Endometrium (tissue), 2 donors: ENCODE measurements around the gene PACSIN2.
"Not testable (repeated sequence)": the region's sequence is repeated elsewhere in the genome, so short reads cannot be mapped to it uniquely, and the experiment has no call there.

ENCODE experiments used
- FAIRE-seq: peaks from 2 replicates; lab custom pipeline; 2012; peaks lifted over from hg19 to GRCh38; lab: Jason Lieb, UNC
- donor health status: control.
- donor health status: control.

PACSIN2 gene

DNA sequence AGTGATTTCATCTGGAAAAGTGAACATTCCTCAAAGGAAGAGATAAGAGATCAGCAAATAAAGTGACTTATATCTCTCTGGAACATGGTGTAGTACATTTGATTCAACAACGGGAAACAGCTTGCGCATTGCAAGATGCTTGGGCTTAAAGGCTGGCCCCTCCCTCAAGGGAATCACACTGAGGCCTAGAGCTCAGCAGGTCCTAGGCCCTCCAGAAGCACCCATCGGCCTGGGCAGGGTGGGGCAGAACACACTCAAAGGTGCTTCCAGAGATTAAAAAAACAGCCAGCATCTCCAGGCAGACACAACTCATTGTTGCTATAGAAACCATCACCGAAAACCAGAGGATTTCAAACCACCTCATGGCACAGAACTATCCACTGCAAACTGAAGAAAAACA is 88.8 kb downstream of the PACSIN2 start:
- FAIRE-seq = no peak

DNA sequence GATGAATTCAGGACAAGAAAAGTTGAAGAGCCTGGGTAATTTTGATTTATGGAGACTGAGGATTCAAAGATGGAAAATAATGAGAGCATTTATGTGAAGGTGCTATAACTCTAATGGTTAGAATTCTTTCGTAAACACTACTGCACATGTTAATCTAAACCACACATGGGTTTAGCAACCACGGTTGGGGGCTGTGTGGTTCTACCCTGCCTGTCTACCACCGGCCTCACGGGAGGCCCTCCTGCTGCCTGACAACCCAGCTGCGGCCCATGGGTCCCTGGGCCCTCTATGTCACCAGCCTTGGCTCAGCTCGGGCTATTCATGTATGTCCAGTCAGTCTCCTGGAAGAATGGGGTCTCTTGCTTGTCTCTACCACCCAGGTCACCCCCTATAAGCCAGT is 89.4 kb downstream of the PACSIN2 start:
- no peak for FAIRE-seq

DNA sequence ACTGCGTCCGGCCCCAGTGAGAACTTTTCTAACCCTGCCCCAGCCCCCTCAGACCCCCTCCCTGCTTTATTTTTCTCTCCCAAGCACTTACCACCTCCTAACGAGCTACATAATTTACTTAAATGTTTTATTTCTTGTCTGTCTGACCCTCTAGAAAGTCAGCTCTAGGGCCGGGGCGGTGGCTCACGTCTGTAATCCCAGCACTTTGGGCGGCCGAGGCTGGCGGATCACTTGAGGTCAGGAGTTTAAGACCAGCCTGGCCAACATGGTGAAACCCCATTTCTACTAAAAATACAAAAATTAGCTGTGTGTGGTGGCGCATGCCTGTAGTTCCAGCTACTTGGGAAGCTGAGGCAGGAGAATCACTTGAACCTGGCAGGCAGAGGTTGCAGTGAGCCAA is 89.9 kb downstream of the PACSIN2 start:
- FAIRE-seq = not testable (repeated sequence)

- no peak for FAIRE-seq
Measured at GRCh38 chr22:42924436-42924835, 90.5 kb downstream of the PACSIN2 start.

GRCh38 chr22:42922374-42923191 is 92.4 kb downstream of the PACSIN2 start:
- no peak for FAIRE-seq

- no peak for FAIRE-seq
Measured at GRCh38 chr22:42920101-42920820, 94.7 kb downstream of the PACSIN2 start.

DNA sequence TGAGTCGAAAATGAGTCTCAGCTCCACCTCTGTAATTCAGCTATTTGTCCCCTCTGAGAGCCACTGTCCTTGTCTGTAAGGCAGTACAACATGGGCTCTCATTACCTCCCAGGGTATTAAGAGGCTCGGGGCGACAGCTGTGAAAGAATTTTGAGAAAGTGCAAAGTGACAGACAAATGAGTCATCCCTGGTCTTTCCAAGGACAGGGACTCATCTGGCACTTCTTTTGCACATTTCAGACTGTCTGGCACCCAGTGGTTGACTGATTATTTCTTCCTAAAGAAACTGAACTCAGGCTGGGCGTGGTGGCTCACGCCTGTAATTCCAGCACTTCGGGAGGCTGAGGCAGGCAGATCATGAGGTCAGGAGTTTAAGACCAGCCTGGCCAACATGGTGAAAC is 95.8 kb downstream of the PACSIN2 start:
- no peak for FAIRE-seq

GRCh38 chr22:42918500-42918899 is 96.4 kb downstream of the PACSIN2 start:
- FAIRE-seq = no peak

DNA sequence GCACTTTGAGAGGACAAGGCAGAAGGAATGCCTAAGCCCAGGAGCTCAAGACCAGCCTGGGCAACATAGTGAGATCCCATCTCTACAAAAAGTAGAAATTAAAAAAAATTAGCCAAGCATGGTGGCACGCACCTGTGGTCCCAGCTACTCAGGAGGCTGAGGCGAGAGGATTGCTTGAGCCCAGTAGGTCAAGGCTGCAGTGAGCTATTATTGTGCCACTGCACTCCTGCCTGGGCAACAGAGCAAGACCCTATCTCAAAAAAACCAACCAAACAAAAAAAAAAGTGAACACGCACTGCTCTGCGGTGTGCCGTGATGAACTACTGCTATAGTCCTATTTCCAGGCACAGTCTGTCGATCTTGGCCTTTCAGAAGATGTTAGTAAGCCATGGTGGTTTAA is 97.6 kb downstream of the PACSIN2 start:
- FAIRE-seq = not testable (repeated sequence)

DNA sequence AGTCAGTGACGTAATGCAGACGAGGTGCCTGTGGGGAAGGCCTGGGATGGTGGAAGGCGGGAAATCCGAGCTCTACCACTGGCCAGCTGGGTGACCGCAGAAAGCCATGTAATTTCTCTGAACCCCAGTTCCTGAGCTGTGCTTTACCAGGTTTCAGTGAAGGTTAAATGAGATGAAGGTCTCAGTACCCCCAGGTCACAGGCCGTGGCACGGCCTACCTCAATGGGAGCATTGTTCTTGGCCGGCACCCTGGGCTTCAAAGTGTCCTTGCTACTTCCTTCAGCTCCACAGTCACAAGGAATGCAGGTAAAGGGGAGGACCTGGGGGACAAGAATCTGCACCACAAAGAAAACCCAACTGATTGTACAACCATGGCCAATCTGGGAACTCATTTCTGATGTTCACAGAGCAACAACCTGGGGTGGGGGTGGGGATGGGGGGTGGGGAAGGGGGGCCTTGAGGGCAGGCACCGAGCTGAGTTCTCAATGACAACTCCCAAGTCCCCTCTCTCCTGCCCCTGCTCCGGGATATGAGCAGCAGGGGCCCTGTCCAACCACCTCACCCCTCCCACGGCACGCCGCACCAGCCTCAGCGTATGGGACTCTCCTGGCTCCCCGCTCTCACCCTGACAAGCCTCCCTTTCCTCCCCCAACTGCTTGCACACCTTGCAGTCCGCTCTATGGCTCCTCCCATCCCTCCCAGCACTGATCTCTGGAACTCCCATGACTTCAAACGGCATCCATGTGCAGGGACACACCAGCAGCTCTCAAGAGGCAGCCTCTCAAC is 98.8 kb downstream of the PACSIN2 start:
- no peak for FAIRE-seq

DNA sequence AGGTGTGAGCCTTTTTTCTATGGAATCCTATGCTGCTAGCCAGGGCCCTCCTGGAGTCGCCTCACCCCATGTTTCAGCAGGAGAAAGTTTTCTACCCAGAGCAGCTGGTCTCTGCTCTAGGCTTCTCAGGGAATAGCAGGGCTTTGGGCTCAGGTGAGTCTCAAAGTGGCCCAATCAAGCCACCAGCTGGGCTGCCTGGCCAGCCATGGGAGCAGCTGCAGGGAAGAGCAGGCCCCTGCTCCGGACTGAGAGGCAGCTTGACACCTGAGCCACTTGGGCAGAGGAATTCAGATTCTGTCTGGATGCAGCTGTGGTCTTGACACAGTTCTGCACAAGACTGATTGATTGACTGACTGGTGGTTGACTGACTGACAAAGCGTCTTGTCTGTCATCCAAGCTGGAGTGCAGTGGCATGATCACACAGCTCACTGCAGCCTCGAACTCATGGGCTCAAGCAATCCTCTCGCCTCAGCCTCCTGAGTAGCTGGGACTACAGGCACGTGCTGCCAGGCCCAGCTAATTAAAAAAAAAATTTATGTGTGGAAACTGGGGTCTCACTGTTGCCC is 100.4 kb downstream of the PACSIN2 start:
- FAIRE-seq = no peak

DNA sequence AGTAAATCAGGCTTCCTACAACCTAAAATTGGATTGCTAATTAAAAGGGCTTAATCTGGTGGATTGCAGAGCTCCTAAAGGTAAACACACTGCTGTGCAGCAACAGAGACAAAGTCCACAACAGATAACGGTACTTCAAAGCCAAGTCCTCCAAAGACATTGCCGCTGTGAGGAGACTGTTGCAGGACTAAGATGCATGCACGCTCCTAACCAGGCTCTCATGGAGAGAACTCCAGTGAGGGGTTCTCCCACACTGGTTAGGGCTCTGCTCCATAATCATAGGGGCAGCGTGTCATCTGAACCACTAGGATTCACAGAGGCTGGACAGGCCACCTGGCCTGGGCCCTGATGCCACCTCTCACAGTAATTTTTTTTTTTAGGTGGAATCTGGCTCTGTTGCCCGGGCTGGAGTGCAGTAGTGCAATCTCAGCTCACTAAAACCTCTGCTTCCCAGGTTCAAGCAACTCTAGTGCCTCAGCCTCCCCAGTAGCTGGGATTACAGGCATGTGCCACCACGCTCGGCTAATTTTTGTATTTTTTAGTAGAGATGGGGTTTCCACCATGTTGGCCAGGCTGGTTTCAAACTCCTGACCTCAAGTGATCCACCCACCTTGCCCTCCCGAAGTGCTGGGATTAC is 101.0 kb downstream of the PACSIN2 start:
- FAIRE-seq = no peak

DNA sequence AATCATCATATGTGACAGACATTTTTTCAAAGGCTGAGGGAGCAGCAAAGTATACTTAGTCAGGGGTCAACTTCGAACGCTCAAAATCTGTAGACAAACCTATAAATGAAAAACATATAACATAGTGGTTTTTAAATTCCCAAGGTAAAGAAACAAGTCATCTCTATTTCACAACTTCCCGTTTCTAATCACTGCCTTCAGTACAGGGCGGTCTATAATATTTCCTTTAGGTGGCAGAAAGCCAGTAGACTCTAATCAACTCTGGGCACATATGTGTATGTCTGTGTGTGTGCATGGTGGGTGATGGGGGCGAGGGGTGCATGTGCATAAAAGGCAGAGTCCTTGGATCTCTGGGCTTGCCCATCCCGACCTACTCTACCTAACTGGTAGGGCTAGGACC is 102.9 kb downstream of the PACSIN2 start:
- FAIRE-seq = no peak

DNA sequence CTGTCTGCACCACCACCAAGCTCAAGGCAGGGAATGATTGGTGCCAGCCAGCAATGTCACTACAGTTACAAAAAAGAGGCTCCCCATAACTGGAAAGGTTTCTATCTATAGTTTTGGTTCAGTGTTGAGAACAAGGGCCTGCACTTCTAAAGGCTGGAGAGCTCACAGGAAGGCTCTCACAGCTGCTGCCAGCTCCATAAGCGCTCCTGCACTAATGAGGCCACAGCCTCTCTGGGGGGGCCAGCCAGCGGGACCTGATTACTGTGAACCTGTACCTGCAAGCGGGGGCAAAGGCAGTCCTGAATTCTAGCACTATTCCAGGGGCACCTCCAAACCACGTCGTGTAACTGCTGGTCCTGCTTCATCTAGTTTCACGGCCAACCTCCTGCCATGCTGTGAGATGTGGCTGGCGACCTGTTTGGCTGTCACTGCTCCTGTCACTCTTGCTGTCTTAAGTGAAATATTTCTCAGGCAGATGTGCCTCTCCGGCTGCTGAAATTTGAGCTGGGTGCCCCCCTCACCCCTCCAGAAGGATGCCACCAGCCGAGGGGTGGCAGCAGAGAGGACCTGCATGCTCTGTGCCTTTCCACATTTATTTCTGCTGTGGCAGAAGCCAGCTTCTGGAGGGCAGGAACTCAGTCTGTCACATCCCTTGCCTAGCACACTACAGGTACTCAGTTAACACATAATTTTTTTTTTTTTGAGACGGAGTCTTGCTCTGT is 104.6 kb downstream of the PACSIN2 start:
- no peak for FAIRE-seq

- no peak for FAIRE-seq
Measured at GRCh38 chr22:42909363-42910058, 105.4 kb downstream of the PACSIN2 start.

DNA sequence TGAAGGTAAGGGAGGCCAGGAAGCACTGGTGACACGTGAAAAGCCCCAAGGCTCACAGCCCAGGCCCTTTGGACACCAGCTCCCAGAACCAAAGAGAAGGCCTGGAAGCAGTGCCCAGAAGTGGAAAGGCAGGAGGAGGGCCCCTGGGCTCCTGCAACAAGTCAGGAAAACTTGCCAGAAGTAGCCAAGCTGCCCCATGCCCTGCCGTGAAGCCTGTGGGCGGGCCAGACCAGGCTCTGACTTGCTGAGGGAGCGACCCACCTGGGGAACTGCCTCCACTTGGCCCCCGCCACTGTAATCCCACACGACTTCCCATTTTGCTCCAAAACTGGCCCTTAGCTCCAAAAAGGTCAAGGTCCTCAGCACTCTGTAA is 106.6 kb downstream of the PACSIN2 start:
- no peak for FAIRE-seq

- no peak for FAIRE-seq
Measured at GRCh38 chr22:42907404-42908373, 107.3 kb downstream of the PACSIN2 start.

DNA sequence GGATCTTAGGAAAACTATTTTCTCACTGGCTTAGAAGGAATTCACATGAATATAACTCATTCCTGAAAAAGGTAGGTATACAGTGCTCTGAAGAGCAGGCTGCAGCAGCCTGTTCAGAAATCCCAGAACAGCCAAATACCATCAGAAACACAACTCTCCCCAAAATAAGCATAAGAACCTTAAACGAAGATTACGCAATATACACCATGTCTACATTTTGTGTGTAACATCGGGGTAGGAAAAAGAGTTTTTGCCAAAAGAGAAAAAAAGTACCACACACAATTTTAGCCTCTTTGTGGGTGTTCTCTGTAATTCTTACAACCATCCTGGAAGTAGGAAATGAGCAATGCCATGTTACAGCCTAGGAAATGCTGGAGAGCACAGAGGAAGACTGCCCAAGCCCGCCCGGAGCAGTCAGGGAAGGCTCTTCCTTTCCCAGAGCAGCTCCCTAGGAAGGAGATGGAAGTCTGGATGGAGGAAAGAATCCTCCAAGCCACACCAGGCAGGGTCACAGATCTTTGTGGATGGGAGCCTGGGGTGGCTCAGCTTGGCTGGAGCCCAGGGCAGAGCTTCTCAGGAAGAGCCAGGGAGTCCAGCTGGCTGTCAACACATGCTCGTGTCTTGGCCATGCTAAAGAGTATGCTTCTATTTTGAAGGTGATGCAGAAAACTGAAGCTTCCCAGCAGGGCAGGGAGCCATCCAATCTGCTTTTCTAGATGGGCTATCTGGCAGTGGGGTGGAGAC is 108.2 kb downstream of the PACSIN2 start:
- FAIRE-seq = no peak

DNA sequence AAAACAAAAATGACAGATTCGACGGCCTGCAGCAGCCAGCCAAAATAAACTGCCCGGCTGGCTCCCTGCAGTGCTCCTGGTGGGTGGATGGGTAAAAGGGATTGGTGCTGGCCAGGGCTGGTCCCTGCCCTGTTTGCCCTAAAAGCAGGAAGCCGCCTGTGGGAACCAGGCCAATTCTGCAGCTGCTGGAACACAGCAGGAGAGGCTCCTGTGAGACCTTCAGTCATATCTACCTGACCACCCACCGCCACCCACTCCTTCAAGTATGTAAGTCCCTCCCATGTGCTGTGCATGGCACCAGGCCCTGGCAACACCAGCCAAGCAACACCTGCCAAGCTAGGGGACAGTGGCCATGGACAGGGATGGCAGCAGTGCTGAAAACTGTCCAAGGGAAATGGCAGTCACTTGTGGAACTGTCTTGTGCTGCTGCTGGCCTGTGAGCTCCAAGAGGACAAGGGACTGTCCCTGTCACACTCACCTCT is 109.2 kb downstream of the PACSIN2 start:
- no peak for FAIRE-seq
